WTC11 (cell line): Measurements from ENCODE around the gene COL21A1.

Source experiments
- NR3C1 ChIP-seq: sonication (generic); formaldehyde crosslinking; conservative IDR thresholded peaks from 2 replicates; pipeline ENCODE4 v1.8.1; 2023; ENCODE audit warnings: low read depth, mild to moderate bottlenecking, missing genetic modification reagents
- SOX15 ChIP-seq: fragments of 250-450 bp; sonication (Bioruptor Pico); IDR thresholded peaks from 2 replicates; pipeline ENCODE4 v1.9.0; 2021; ENCODE audit warnings: mild to moderate bottlenecking
- SP1 ChIP-seq: sonication (generic); formaldehyde crosslinking; conservative IDR thresholded peaks from 2 replicates; pipeline ENCODE4 v1.8.1; 2022; ENCODE audit warnings: missing genetic modification reagents
- TCF7 ChIP-seq: sonication (generic); formaldehyde crosslinking; IDR thresholded peaks from 2 replicates; pipeline ENCODE4 v1.8.0; 2022; ENCODE audit warnings: mild to moderate bottlenecking, low read depth, missing genetic modification reagents, moderate library complexity
- ZNF232 ChIP-seq: sonication (generic); formaldehyde crosslinking; IDR thresholded peaks from 2 replicates; pipeline ENCODE4 v1.8.0; 2022; ENCODE audit warnings: mild to moderate bottlenecking, missing genetic modification reagents
- TF ChIP-seq, protein P1 (sequence below): sonication (generic); formaldehyde crosslinking; IDR thresholded peaks from 2 replicates; pipeline ENCODE4 v1.8.1; 2022; ENCODE audit warnings: mild to moderate bottlenecking, moderate library complexity, missing genetic modification reagents
- TF ChIP-seq, protein P2 (sequence below): fragments of 200-600 bp; IDR thresholded peaks from 2 replicates; pipeline ENCODE4 v1.8.0; 2022; ENCODE audit warnings: antibody characterized with exemption
- TF ChIP-seq, protein P3 (sequence below): sonication (generic); formaldehyde crosslinking; IDR thresholded peaks from 2 replicates; pipeline ENCODE4 v1.8.0; 2022; ENCODE audit warnings: mild to moderate bottlenecking, missing genetic modification reagents
- TF ChIP-seq, protein P4 (sequence below): sonication (generic); formaldehyde crosslinking; IDR thresholded peaks from 2 replicates; pipeline ENCODE4 v1.8.0; 2022; ENCODE audit warnings: mild to moderate bottlenecking, missing genetic modification reagents
- TF ChIP-seq, protein P5 (sequence below): sonication (generic); formaldehyde crosslinking; IDR thresholded peaks from 2 replicates; pipeline ENCODE4 v1.8.0; 2022; ENCODE audit warnings: missing genetic modification reagents
- TF ChIP-seq, protein P6 (sequence below): sonication (generic); formaldehyde crosslinking; IDR thresholded peaks from 2 replicates; pipeline ENCODE4 v1.8.1; 2022; ENCODE audit warnings: low read depth, missing genetic modification reagents, borderline replicate concordance
- TF ChIP-seq, protein P7 (sequence below): sonication (generic); formaldehyde crosslinking; conservative IDR thresholded peaks from 2 replicates; pipeline ENCODE4 v1.8.1; 2023; ENCODE audit warnings: mild to moderate bottlenecking, low read depth, missing genetic modification reagents, moderate library complexity

DNA sequence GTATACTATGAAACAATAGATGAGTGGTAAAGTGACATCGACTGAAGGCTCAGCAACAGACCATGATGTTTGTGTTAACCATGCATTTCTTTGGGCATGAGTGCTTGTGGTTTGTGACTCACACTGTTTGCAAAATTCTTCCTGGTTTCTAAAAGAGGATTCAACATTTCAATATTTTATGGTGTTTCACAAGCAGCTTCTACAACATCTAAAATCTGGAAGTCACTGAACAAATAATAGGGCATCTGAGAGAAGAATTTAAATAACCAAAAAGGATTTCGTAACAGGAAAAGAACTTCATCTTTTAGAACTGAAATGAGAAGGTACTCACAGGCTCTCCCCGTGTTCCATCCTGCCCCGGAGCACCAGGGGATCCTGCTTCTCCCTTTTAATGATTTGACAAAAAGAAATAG, 146.2 kb downstream of the COL21A1 start:
- TF ChIP-seq, protein P1, sequence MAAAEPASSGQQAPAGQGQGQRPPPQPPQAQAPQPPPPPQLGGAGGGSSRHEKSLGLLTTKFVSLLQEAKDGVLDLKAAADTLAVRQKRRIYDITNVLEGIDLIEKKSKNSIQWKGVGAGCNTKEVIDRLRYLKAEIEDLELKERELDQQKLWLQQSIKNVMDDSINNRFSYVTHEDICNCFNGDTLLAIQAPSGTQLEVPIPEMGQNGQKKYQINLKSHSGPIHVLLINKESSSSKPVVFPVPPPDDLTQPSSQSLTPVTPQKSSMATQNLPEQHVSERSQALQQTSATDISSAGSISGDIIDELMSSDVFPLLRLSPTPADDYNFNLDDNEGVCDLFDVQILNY, result no peak
- TF ChIP-seq, protein P2, sequence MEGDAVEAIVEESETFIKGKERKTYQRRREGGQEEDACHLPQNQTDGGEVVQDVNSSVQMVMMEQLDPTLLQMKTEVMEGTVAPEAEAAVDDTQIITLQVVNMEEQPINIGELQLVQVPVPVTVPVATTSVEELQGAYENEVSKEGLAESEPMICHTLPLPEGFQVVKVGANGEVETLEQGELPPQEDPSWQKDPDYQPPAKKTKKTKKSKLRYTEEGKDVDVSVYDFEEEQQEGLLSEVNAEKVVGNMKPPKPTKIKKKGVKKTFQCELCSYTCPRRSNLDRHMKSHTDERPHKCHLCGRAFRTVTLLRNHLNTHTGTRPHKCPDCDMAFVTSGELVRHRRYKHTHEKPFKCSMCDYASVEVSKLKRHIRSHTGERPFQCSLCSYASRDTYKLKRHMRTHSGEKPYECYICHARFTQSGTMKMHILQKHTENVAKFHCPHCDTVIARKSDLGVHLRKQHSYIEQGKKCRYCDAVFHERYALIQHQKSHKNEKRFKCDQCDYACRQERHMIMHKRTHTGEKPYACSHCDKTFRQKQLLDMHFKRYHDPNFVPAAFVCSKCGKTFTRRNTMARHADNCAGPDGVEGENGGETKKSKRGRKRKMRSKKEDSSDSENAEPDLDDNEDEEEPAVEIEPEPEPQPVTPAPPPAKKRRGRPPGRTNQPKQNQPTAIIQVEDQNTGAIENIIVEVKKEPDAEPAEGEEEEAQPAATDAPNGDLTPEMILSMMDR, result no peak
- TF ChIP-seq, protein P3, sequence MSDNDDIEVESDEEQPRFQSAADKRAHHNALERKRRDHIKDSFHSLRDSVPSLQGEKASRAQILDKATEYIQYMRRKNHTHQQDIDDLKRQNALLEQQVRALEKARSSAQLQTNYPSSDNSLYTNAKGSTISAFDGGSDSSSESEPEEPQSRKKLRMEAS (CRISPR knock-in tag), result no peak
- TF ChIP-seq, protein P4, sequence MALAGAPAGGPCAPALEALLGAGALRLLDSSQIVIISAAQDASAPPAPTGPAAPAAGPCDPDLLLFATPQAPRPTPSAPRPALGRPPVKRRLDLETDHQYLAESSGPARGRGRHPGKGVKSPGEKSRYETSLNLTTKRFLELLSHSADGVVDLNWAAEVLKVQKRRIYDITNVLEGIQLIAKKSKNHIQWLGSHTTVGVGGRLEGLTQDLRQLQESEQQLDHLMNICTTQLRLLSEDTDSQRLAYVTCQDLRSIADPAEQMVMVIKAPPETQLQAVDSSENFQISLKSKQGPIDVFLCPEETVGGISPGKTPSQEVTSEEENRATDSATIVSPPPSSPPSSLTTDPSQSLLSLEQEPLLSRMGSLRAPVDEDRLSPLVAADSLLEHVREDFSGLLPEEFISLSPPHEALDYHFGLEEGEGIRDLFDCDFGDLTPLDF (CRISPR knock-in tag), result no peak
- no peak for TF ChIP-seq TCF7
- TF ChIP-seq, protein P5, sequence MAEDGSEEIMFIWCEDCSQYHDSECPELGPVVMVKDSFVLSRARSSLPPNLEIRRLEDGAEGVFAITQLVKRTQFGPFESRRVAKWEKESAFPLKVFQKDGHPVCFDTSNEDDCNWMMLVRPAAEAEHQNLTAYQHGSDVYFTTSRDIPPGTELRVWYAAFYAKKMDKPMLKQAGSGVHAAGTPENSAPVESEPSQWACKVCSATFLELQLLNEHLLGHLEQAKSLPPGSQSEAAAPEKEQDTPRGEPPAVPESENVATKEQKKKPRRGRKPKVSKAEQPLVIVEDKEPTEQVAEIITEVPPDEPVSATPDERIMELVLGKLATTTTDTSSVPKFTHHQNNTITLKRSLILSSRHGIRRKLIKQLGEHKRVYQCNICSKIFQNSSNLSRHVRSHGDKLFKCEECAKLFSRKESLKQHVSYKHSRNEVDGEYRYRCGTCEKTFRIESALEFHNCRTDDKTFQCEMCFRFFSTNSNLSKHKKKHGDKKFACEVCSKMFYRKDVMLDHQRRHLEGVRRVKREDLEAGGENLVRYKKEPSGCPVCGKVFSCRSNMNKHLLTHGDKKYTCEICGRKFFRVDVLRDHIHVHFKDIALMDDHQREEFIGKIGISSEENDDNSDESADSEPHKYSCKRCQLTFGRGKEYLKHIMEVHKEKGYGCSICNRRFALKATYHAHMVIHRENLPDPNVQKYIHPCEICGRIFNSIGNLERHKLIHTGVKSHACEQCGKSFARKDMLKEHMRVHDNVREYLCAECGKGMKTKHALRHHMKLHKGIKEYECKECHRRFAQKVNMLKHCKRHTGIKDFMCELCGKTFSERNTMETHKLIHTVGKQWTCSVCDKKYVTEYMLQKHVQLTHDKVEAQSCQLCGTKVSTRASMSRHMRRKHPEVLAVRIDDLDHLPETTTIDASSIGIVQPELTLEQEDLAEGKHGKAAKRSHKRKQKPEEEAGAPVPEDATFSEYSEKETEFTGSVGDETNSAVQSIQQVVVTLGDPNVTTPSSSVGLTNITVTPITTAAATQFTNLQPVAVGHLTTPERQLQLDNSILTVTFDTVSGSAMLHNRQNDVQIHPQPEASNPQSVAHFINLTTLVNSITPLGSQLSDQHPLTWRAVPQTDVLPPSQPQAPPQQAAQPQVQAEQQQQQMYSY (CRISPR knock-in tag), result no peak
- TF ChIP-seq NR3C1 (CRISPR knock-in tag), result no peak
- TF ChIP-seq, protein P6, sequence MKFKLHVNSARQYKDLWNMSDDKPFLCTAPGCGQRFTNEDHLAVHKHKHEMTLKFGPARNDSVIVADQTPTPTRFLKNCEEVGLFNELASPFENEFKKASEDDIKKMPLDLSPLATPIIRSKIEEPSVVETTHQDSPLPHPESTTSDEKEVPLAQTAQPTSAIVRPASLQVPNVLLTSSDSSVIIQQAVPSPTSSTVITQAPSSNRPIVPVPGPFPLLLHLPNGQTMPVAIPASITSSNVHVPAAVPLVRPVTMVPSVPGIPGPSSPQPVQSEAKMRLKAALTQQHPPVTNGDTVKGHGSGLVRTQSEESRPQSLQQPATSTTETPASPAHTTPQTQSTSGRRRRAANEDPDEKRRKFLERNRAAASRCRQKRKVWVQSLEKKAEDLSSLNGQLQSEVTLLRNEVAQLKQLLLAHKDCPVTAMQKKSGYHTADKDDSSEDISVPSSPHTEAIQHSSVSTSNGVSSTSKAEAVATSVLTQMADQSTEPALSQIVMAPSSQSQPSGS (CRISPR knock-in tag), result no peak
- TF ChIP-seq, protein P7, sequence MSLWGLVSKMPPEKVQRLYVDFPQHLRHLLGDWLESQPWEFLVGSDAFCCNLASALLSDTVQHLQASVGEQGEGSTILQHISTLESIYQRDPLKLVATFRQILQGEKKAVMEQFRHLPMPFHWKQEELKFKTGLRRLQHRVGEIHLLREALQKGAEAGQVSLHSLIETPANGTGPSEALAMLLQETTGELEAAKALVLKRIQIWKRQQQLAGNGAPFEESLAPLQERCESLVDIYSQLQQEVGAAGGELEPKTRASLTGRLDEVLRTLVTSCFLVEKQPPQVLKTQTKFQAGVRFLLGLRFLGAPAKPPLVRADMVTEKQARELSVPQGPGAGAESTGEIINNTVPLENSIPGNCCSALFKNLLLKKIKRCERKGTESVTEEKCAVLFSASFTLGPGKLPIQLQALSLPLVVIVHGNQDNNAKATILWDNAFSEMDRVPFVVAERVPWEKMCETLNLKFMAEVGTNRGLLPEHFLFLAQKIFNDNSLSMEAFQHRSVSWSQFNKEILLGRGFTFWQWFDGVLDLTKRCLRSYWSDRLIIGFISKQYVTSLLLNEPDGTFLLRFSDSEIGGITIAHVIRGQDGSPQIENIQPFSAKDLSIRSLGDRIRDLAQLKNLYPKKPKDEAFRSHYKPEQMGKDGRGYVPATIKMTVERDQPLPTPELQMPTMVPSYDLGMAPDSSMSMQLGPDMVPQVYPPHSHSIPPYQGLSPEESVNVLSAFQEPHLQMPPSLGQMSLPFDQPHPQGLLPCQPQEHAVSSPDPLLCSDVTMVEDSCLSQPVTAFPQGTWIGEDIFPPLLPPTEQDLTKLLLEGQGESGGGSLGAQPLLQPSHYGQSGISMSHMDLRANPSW (CRISPR knock-in tag), result no peak
- TF ChIP-seq SP1 (CRISPR knock-in tag), result no peak
- no peak for TF ChIP-seq ZNF232
- no peak for TF ChIP-seq SOX15 (CRISPR knock-in tag)
